Ramos (cell line): ENCODE data around the gene CC2D2A.

ENCODE experiments used
- in situ Hi-C: fragments of 300-500 bp; cut with MboI; formaldehyde crosslinking; loops from one replicate; pipeline ENCODE4 v1.14.3; 2022; ENCODE audit warnings: low sequenced_read_pairs; ENCODE audit not compliant: unreplicated experiment

Gene CC2D2A

GRCh38 chr4:15469402-15470127, at the start of gene CC2D2A:
Gene CC2D2A (plus strand): TSS chr4:15469882. CDS start chr4:15475933, 6,051 bp downstream.
- in situ Hi-C loops, result loop anchor here (25.0 kb wide), 1 partner anchor 493 kb away; the partner anchor contains the start of gene FGFBP2

- in situ Hi-C loops, result loop anchor here (25.0 kb wide), 1 partner anchor 817 kb away; the partner anchor contains the start of gene TAPT1
These were observed 49.0 kb upstream of the CC2D2A start for GRCh38 chr4:15420642-15421041.

- in situ Hi-C loops, result loop anchor here (25.0 kb wide), 1 partner anchor 814 kb away; the partner anchor contains the start of gene TAPT1
These were observed 46.4 kb upstream of the CC2D2A start for GRCh38 chr4:15423285-15423711.

GRCh38 chr4:15425520-15425919, 44.2 kb upstream of the CC2D2A start:
- in situ Hi-C loops, result no loop called here

- in situ Hi-C loops, result no loop called here
These were observed 42.5 kb upstream of the CC2D2A start for GRCh38 chr4:15427161-15427560.

GRCh38 chr4:15427701-15428100, 42.0 kb upstream of the CC2D2A start, which contains the start of gene C1QTNF7:
Gene C1QTNF7 (plus strand): TSS chr4:15428033. CDS start chr4:15435744, 7,711 bp downstream.
- in situ Hi-C loops, result no loop called here

GRCh38 chr4:15428611-15429010, 41.1 kb upstream of the CC2D2A start:
- in situ Hi-C loops, result no loop called here

- in situ Hi-C loops, result no loop called here
These were observed 35.6 kb upstream of the CC2D2A start for GRCh38 chr4:15434091-15434490.

- in situ Hi-C loops, result no loop called here
These were observed 35.0 kb upstream of the CC2D2A start for GRCh38 chr4:15434676-15435075.

- in situ Hi-C loops, result no loop called here
These were observed 33.2 kb upstream of the CC2D2A start for GRCh38 chr4:15436513-15436912.

- in situ Hi-C loops, result no loop called here
These were observed 30.6 kb upstream of the CC2D2A start for GRCh38 chr4:15438939-15439524.

- in situ Hi-C loops, result no loop called here
These were observed 26.1 kb upstream of the CC2D2A start for GRCh38 chr4:15443371-15444160.

- in situ Hi-C loops, result no loop called here
These were observed 25.4 kb upstream of the CC2D2A start for GRCh38 chr4:15444276-15444675.

- in situ Hi-C loops, result no loop called here
These were observed 24.7 kb upstream of the CC2D2A start for GRCh38 chr4:15444879-15445547.

GRCh38 chr4:15451181-15451865, 18.4 kb upstream of the CC2D2A start:
- in situ Hi-C loops, result loop anchor here (25.0 kb wide), 1 partner anchor 511 kb away; the partner anchor contains the start of gene FGFBP2

GRCh38 chr4:15451866-15452765, 17.6 kb upstream of the CC2D2A start:
- in situ Hi-C loops, result loop anchor here (25.0 kb wide), 1 partner anchor 510 kb away; the partner anchor contains the start of gene FGFBP2

GRCh38 chr4:15455290-15455689, 14.4 kb upstream of the CC2D2A start:
- in situ Hi-C loops, result loop anchor here (5.0 to 25.0 kb wide), 2 partner anchors 223 to 507 kb away; partner anchors contain the start of gene FGFBP2
